Heart left ventricle (tissue), 16 donors: ENCODE measurements around the gene FBLN2. TPM values are rescaled to one million over a fixed set of nuclear protein-coding genes. Genes with fewer than 3 reads are reported as not detected.
A peak's percentile ranks its signal among the peaks of the same experiment; 100 is the strongest.

Experiments used
- ATAC-seq, 4 donors: fragments of 200-7000 bp; cut with Tn5 transposase; one replicate each; pipeline ENCODE4 v1.9.1; 2020 to 2022; ENCODE audit warnings: moderate library complexity in 4 of 4, mild to moderate bottlenecking in 3 of 4, moderate number of reproducible peaks in 1 of 4
- DNase-seq, 5 donors: peaks; one replicate each; pipeline ENCODE4 v3.0.0-alpha.2; 2020
- H3K27ac ChIP-seq, 12 donors: fragments of 200-600 bp; sonication (generic) in 4 of 12; one replicate each; pipeline versions ENCODE4 v1.5.0 to v1.8.0; 2016 to 2022; ENCODE audit warnings: mild to moderate bottlenecking in 2 of 12
- H3K27me3 ChIP-seq, 9 donors: fragments of 200-600 bp; sonication (generic) in 2 of 9; one replicate each; pipeline versions ENCODE4 v1.5.1 to v1.8.0; 2016 to 2022; ENCODE audit warnings: mild to moderate bottlenecking in 3 of 9
- H3K36me3 ChIP-seq, 9 donors: fragments of 200-600 bp; sonication (generic) in 2 of 9; one replicate each; pipeline versions ENCODE4 v1.5.0 to v1.8.0; 2018 to 2022; ENCODE audit warnings: mild to moderate bottlenecking in 2 of 9
- H3K4me1 ChIP-seq, 12 donors: fragments of 200-600 bp; sonication (generic) in 4 of 12; one replicate each; pipeline versions ENCODE4 v1.5.0 to v1.8.0; 2016 to 2022; ENCODE audit warnings: mild to moderate bottlenecking in 3 of 12
- H3K4me3 ChIP-seq, 12 donors: fragments of 200-600 bp; sonication (generic) in 4 of 12; one replicate each; pipeline versions ENCODE4 v1.5.0 to v1.8.0; 2017 to 2022; ENCODE audit warnings: mild to moderate bottlenecking in 9 of 12, moderate library complexity in 4 of 12
- H3K9me3 ChIP-seq, 12 donors: fragments of 200-600 bp; sonication (generic) in 4 of 12; one replicate each; pipeline versions ENCODE4 v1.5.0 to v1.8.0; 2016 to 2022; ENCODE audit warnings: mild to moderate bottlenecking in 1 of 12
- POLR2A ChIP-seq, 2 donors: fragments of 450-650 bp; IDR thresholded peaks; one replicate each; pipeline ENCODE4 v1.6.1; 2017; ENCODE audit warnings: antibody characterized with exemption in 2 of 2, mild to moderate bottlenecking in 2 of 2, moderate library complexity in 2 of 2
- WGBS, 4 donors: extraction: QIAGEN DNeasy Blood & Tissue Kit in 2 of 4; methylation state at CpG; one replicate each; pipeline versions ENCODE4 v1.1.5 to v1.1.7; 2013 to 2018; 5-methylcytosine and 5-hydroxymethylcytosine counted together
- intact Hi-C, 10 donors: fragments of 100-400 bp; cut with DNase I; formaldehyde crosslinking; loops; one replicate each; pipeline versions ENCODE4 v1.11.1 to v1.14.2; 2022
- polyA plus RNA-seq, 2 donors: library from polyadenylated mRNA; stranded (reverse); fragments of 200-250 nt; gene quantifications; one replicate each; pipeline ENCODE4 v1.2.3, GENCODE V29; 2013
- total RNA-seq, 9 donors: library from RNA; depleted of rRNA in 2 of 9; stranded (reverse); fragments of >200 nt in 2 of 9; fragmentation: NEBNext Ultra II Directional in 3 of 9; extraction: Animal tissue kit (Norgen Biotek cat#: 25700) in 3 of 9; gene quantifications; one replicate each; pipeline versions ENCODE4 v1.1.0 to v1.2.4, GENCODE V29; 2016 to 2023
- TF ChIP-seq, protein P1 (sequence below), 12 donors: fragments of 200-600 bp; sonication (generic) in 4 of 12; IDR thresholded peaks; one replicate each; pipeline versions ENCODE4 v1.5.0 to v1.8.0; 2018 to 2022; ENCODE audit warnings: antibody characterized with exemption in 12 of 12, mild to moderate bottlenecking in 5 of 12
- donor health status: ischemic (EF 13 %, LVEDD 7.1; RV severe dilation, severe dysfunction).
- donor health status: healthy with polysubstance abuse.
- donor health status: DM: no; HTN: yes; CAD: no.
- donor health status: DM: no; HTN: no; CAD: no.
- donor health status: ischemic (EF 25% LVEDD 6.9; RV normal size, moderate dysfunction).
- donor health status: ischemic (EF 25% LVEDD 5.7; RV mildly dilated, moderate dysfunction).
- donor health status: healthy.
- donor health status: DM: yes; HTN: yes; CAD: no.
- donor health status: ischemic (EF 35%, LVEDD 5.7; RV mildly dilated, moderate dysfunction).
- donor health status: nonischemic (EF 11% LVEDD 7.7; RV severe dilation, severe dysfunction).
- donor health status: DM: yes; HTN: yes; CAD: no.
- donor health status: PGD.
- donor health status: ischemic (EF 29% LVEDD 5.4; RV normal size, mild dysfunction).
- donor health status: nonischemic (EF 23%, LVEDD 6.1; RV moderate dilation, normal function).

FBLN2 gene
- total and polyA plus RNA-seq, 11 donors: 16.5 to 118 (median 42.7) TPM

DNA sequence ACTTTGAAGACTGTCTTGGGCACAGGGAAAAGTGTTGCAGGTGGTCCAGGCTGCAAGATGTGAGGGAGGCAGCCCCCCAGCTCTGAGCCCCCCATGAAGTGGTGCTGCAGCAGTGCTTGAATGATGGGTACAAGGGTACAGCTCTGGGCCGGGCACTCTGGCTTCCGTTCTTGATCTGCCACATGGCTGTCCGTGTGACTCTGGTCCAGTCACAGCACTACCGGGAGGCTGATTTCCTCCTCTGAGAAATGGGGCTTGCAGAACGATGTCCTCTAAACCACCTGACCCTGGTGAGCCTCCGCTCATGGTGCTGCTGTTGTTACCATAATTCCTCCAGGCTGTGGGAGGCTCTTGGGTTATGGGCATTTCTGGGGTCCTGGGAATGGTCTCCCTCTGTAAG, 75.1 kb downstream of the FBLN2 start:
- TF ChIP-seq, protein P1, sequence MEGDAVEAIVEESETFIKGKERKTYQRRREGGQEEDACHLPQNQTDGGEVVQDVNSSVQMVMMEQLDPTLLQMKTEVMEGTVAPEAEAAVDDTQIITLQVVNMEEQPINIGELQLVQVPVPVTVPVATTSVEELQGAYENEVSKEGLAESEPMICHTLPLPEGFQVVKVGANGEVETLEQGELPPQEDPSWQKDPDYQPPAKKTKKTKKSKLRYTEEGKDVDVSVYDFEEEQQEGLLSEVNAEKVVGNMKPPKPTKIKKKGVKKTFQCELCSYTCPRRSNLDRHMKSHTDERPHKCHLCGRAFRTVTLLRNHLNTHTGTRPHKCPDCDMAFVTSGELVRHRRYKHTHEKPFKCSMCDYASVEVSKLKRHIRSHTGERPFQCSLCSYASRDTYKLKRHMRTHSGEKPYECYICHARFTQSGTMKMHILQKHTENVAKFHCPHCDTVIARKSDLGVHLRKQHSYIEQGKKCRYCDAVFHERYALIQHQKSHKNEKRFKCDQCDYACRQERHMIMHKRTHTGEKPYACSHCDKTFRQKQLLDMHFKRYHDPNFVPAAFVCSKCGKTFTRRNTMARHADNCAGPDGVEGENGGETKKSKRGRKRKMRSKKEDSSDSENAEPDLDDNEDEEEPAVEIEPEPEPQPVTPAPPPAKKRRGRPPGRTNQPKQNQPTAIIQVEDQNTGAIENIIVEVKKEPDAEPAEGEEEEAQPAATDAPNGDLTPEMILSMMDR (IDR thresholded peaks at IDR 0.05): no peak
- no peak for TF ChIP-seq POLR2A (IDR thresholded peaks at IDR 0.05)
- WGBS, 4 donors: 86 to 93% (median 91%) methylated on average over 6 of the region's 6 CpGs
- intact Hi-C loops: no loop called here
- peaks cover 0 to 92% (median 10%) of the 10 kb centered on the region in 9 donors for H3K36me3 ChIP-seq
- ATAC-seq: no peak
- no peaks in the 10 kb centered on the region for H3K4me1 ChIP-seq
- DNase-seq: peak in 2 of 5 donors; percentile 2 to 10
- no peak overlapping the region for H3K27ac ChIP-seq
- no peak overlapping the region for H3K4me3 ChIP-seq
- no peaks in the 10 kb centered on the region for H3K9me3 ChIP-seq
- no peaks in the 10 kb centered on the region for H3K27me3 ChIP-seq

DNA sequence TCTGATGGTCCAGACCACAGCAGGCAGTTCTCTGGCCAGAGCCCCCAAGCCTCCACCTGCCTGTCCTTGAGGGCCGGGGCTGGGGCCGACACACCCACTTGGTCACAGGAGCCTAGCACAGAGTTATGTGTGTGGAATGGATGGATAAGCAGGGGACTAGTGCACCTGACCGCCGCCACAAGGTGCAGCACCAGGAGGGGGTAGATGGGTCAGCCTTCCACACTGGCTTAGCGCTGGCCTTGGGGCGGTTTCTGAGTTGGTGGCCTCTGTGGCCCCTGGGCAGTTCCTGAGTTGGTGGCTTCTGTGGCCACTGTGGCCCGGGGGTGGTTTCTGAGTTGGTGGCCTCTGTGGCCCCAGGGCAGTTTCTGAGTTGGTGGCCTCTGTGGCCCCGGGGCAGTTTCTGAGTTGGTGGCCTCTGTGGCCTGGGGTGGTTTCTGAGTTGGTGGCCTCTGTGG, 75.8 kb downstream of the FBLN2 start:
- WGBS, 4 donors: 91 to 100% (median 97%) methylated on average over 5 to 8 of the region's 8 CpGs
- Histone ChIP-seq H3K36me3 (peaks cover 0 to 92% (median 13%) of the 10 kb centered on the region in 9 donors), H3K27ac (no peak overlapping the region), H3K27me3 (no peaks in the 10 kb centered on the region), H3K9me3 (no peaks in the 10 kb centered on the region), H3K4me3 (no peak overlapping the region), H3K4me1 (no peaks in the 10 kb centered on the region)
- DNase-seq (peak in 2 of 5 donors; percentile 13 to 56), ATAC-seq (no peak)
- TF ChIP-seq, protein P1 (IDR thresholded peaks at IDR 0.05): no peak
- TF ChIP-seq POLR2A (IDR thresholded peaks at IDR 0.05): no peak
- intact Hi-C loops: no loop called here

DNA sequence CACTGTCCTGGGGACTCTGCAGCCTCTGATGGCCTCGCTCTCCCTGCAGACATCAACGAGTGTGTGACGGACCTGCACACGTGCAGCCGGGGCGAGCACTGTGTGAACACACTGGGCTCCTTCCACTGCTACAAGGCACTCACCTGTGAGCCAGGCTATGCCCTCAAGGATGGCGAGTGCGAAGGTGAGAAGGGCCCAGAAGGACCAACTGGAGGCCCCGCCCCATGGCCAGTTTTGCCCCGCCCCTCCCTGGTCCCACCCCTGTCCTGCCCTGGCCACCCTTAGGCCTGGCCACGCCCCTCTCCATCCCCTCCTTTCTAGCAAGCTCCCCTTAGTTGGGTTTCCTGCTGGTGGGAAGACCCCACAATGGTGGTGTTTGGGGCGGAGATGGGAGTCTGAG, 77.5 kb downstream of the FBLN2 start:
- H3K36me3 ChIP-seq: peaks cover 0 to 93% (median 13%) of the 10 kb centered on the region in 9 donors
- H3K4me3 ChIP-seq: no peak overlapping the region
- no peaks in the 10 kb centered on the region for H3K27me3 ChIP-seq
- H3K27ac ChIP-seq: no peak overlapping the region
- DNase-seq: peak in 2 of 5 donors; percentile 18 to 28
- TF ChIP-seq, protein P1 (IDR thresholded peaks at IDR 0.05): no peak
- TF ChIP-seq POLR2A (IDR thresholded peaks at IDR 0.05): no peak
- H3K4me1 ChIP-seq: no peaks in the 10 kb centered on the region
- 93 to 94% (median 94%) methylated on average over 8 to 12 of the region's 12 CpGs for WGBS, 4 donors
- no peaks in the 10 kb centered on the region for H3K9me3 ChIP-seq
- intact Hi-C loops: no loop called here
- no peak for ATAC-seq

DNA sequence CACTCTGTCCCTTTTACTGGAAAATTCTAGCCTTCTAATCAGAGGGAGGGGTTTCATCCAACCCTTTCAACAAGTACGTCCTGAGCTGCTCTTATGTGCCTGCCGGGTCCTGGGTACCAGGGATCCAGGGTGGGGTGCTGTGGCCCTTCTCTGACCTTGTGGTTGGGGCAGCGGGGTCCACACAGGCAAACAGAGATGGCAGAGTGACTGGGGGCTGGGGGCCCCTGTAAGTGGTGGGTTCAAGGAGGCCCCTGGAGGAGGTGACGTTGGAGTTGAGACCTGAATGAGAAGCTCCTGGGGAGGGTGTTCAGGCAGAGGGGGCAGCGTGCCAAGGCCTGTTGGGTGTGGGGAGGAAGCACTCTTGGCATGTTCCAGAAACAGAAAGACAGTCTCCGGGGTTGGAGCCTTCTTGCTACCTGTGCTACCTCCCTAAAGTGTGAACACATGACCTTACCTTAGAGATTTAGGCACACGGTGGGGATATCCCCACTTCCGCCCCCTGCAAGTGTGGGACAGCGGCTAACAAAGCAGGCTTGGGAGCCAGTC, 78.1 kb downstream of the FBLN2 start:
- H3K27me3 ChIP-seq: no peaks in the 10 kb centered on the region
- H3K9me3 ChIP-seq: no peaks in the 10 kb centered on the region
- H3K36me3 ChIP-seq: peaks cover 0 to 93% (median 11%) of the 10 kb centered on the region in 9 donors
- ATAC-seq (no peak), DNase-seq (peak in 2 of 5 donors; percentile 16 to 46)
- no peak for TF ChIP-seq POLR2A (IDR thresholded peaks at IDR 0.05)
- TF ChIP-seq, protein P1 (IDR thresholded peaks at IDR 0.05): no peak
- no peak overlapping the region for H3K27ac ChIP-seq
- no peak overlapping the region for H3K4me3 ChIP-seq
- no peaks in the 10 kb centered on the region for H3K4me1 ChIP-seq
- 72 to 82% (median 78%) methylated on average over 6 to 9 of the region's 9 CpGs for WGBS, 4 donors
- intact Hi-C loops: no loop called here
